Endothelial cell (in vitro differentiated cells): ENCODE measurements around the gene BAIAP2. TPM values are rescaled to one million over a fixed set of nuclear protein-coding genes. Genes with fewer than 3 reads are reported as not detected.
A peak's percentile ranks its signal among the peaks of the same experiment; 100 is the strongest.

ENCODE experiments used
- DNase-seq: peaks from one replicate; pipeline ENCODE4 v3.0.0; 2021; ENCODE audit warnings: low spot score
- H3K27ac Mint-ChIP-seq: one replicate; pipeline ENCODE4 v1.8.0; 2021; ENCODE audit warnings: mixed read lengths, inconsistent platforms; ENCODE audit not compliant: unreplicated experiment
- H3K27me3 Mint-ChIP-seq: one replicate; pipeline ENCODE4 v1.8.0; 2021; ENCODE audit warnings: mild to moderate bottlenecking, moderate library complexity, mixed read lengths, inconsistent platforms; ENCODE audit not compliant: unreplicated experiment
- H3K36me3 Mint-ChIP-seq: one replicate; pipeline ENCODE4 v1.8.0; 2021; ENCODE audit warnings: mild to moderate bottlenecking, low read depth, mixed read lengths, inconsistent platforms; ENCODE audit not compliant: unreplicated experiment
- H3K4me1 Mint-ChIP-seq: one replicate; pipeline ENCODE4 v1.8.0; 2021; ENCODE audit warnings: mild to moderate bottlenecking, mixed read lengths, inconsistent platforms; ENCODE audit not compliant: unreplicated experiment
- H3K4me3 Mint-ChIP-seq: one replicate; pipeline ENCODE4 v1.8.0; 2021; ENCODE audit warnings: mild to moderate bottlenecking, mixed read lengths, inconsistent platforms; ENCODE audit not compliant: unreplicated experiment
- H3K9me3 Mint-ChIP-seq: one replicate; pipeline ENCODE4 v1.8.0; 2021; ENCODE audit warnings: mixed read lengths, inconsistent platforms; ENCODE audit not compliant: unreplicated experiment
- CTCF ChIP-seq: fragments of 200-600 bp; sonication (generic); IDR thresholded peaks from one replicate; pipeline ENCODE4 v1.5.0; 2021; ENCODE audit warnings: antibody characterized with exemption; ENCODE audit not compliant: unreplicated experiment
- total RNA-seq: library from RNA; stranded (reverse); fragmentation: NEBNext Ultra II Directional; extraction: Animal tissue kit (Norgen Biotek cat#: 25700); gene quantifications from one replicate; pipeline ENCODE4 v1.2.1, GENCODE V29; 2021; ENCODE audit not compliant: unreplicated experiment

The BAIAP2 gene
- total RNA-seq, 1 donor from 2014 or later, result 67.8 TPM

GRCh38 chr17:81159611-81160265 is 124.8 kb downstream of the BAIAP2 start:
- Mint-ChIP-seq H3K4me3 (no peak overlapping the region), H3K27me3 (peaks cover 3% of the 10 kb centered on the region), H3K27ac (no peak overlapping the region), H3K4me1 (peaks cover 4% of the 10 kb centered on the region), H3K36me3 (no peaks in the 10 kb centered on the region), H3K9me3 (no peaks in the 10 kb centered on the region)
- DNase-seq, result no peak
- no peak for TF ChIP-seq CTCF

GRCh38 chr17:81160306-81160705 is 125.4 kb downstream of the BAIAP2 start:
- no peaks in the 10 kb centered on the region for H3K9me3 Mint-ChIP-seq
- H3K27ac Mint-ChIP-seq, result no peak overlapping the region
- DNase-seq, result peak; percentile 62
- H3K4me1 Mint-ChIP-seq, result peaks cover 4% of the 10 kb centered on the region
- peaks cover 3% of the 10 kb centered on the region for H3K27me3 Mint-ChIP-seq
- H3K36me3 Mint-ChIP-seq, result no peaks in the 10 kb centered on the region
- H3K4me3 Mint-ChIP-seq, result no peak overlapping the region
- TF ChIP-seq CTCF, result no peak

- H3K27ac Mint-ChIP-seq, result no peak overlapping the region
- no peaks in the 10 kb centered on the region for H3K36me3 Mint-ChIP-seq
- peaks cover 3% of the 10 kb centered on the region for H3K27me3 Mint-ChIP-seq
- peaks cover 4% of the 10 kb centered on the region for H3K4me1 Mint-ChIP-seq
- no peaks in the 10 kb centered on the region for H3K9me3 Mint-ChIP-seq
- H3K4me3 Mint-ChIP-seq, result no peak overlapping the region
- no peak for DNase-seq
- TF ChIP-seq CTCF, result no peak
These were observed 125.9 kb downstream of the BAIAP2 start for GRCh38 chr17:81160747-81161453.

DNA sequence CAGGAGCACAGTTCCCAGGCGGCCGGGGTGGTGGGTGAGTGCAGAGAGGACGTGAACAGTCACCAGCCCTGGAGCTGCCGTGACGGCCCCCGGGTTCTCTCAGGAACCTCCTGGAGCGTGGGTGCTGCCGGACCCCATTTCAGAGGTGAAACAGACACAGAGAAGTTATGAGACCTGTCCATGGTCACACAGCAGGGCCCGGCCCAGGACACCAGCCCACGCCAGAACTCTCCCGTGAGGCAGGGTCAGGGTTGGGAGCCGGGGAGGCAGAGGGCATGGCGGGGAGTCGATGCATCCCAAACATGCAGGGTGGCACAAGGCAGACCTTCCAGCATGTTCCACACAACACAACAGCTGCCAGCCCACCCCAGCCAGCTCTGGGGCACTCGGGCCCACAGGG is 126.6 kb downstream of the BAIAP2 start:
- DNase-seq, result no peak
- peaks cover 3% of the 10 kb centered on the region for H3K27me3 Mint-ChIP-seq
- no peak for TF ChIP-seq CTCF
- H3K27ac Mint-ChIP-seq, result no peak overlapping the region
- no peak overlapping the region for H3K4me3 Mint-ChIP-seq
- H3K36me3 Mint-ChIP-seq, result no peaks in the 10 kb centered on the region
- H3K9me3 Mint-ChIP-seq, result no peaks in the 10 kb centered on the region
- H3K4me1 Mint-ChIP-seq, result peaks cover 4% of the 10 kb centered on the region

- Mint-ChIP-seq H3K4me1 (peaks cover 4% of the 10 kb centered on the region), H3K36me3 (no peaks in the 10 kb centered on the region), H3K4me3 (no peak overlapping the region), H3K27ac (no peak overlapping the region), H3K9me3 (no peaks in the 10 kb centered on the region), H3K27me3 (peaks cover 3% of the 10 kb centered on the region)
- no peak for DNase-seq
- no peak for TF ChIP-seq CTCF
These were observed 127.0 kb downstream of the BAIAP2 start for GRCh38 chr17:81161972-81162371.
